Esophagus squamous epithelium (tissue), 5 donors: ENCODE data around the gene FIG4. TPM values are rescaled to one million over a fixed set of nuclear protein-coding genes. Genes with fewer than 3 reads are reported as not detected.

Experiments used
- DNase-seq: peaks from one replicate; lab custom pipeline; 2025; lab: John Stamatoyannopoulos, UW
- H3K27ac ChIP-seq, 4 donors: fragments of 200-600 bp; sonication (generic); one replicate each; pipeline ENCODE4 v1.5.1; 2016 to 2019; ENCODE audit warnings: mild to moderate bottlenecking in 1 of 4
- H3K27me3 ChIP-seq, 4 donors: fragments of 200-600 bp; sonication (generic); 1 replicate in 3 of 4; 2 replicates in 1 of 4; pipeline versions ENCODE4 v1.5.1 to v1.6.0; 2017 to 2021; ENCODE audit warnings: antibody characterized with exemption in 1 of 4
- H3K36me3 ChIP-seq, 3 donors: fragments of 200-600 bp; sonication (generic); one replicate each; pipeline ENCODE4 v1.5.1; 2016 to 2019
- H3K4me1 ChIP-seq, 3 donors: fragments of 200-600 bp; sonication (generic); one replicate each; pipeline ENCODE4 v1.5.1; 2017 to 2019
- H3K4me3 ChIP-seq, 4 donors: fragments of 200-600 bp; sonication (generic); 1 replicate in 3 of 4; 2 replicates in 1 of 4; pipeline ENCODE4 v1.5.1; 2016 to 2019; ENCODE audit warnings: mild to moderate bottlenecking in 2 of 4, moderate library complexity in 1 of 4
- H3K9me3 ChIP-seq, 3 donors: fragments of 200-600 bp; sonication (generic); one replicate each; pipeline ENCODE4 v1.5.1; 2016 to 2019
- CTCF ChIP-seq, 6 experiments: fragments of 450-650 bp in 4 of 6; fragments of 200-600 bp in 2 of 6; sonication (generic) in 2 of 6; IDR thresholded peaks; one replicate each; pipeline ENCODE4 v1.5.1; 2016 to 2019; ENCODE audit warnings: antibody characterized with exemption in 6 of 6, mild to moderate bottlenecking in 4 of 6, moderate library complexity in 4 of 6
- POLR2A ChIP-seq, 4 donors: fragments of 450-650 bp; IDR thresholded peaks; one replicate each; pipeline ENCODE4 v1.6.1; 2017; ENCODE audit warnings: antibody characterized with exemption in 4 of 4, mild to moderate bottlenecking in 4 of 4, moderate library complexity in 3 of 4
- WGBS, 2 donors: methylation state at CpG; one replicate each; pipeline ENCODE4 v1.1.5; 2018; 5-methylcytosine and 5-hydroxymethylcytosine counted together
- intact Hi-C: fragments of 100-400 bp; cut with DNase I; formaldehyde crosslinking; loops from one replicate; pipeline ENCODE4 v1.15.0; 2022
- total RNA-seq, 4 donors: library from RNA; depleted of rRNA; stranded (reverse); fragments of >200 nt; gene quantifications; one replicate each; pipeline ENCODE4 v1.1.0, GENCODE V29; 2016
- donor health status: DM: yes; HTN: yes; CAD: no.

FIG4 gene
- total RNA-seq, 4 donors from 2014 or later, result 7.0 to 11.3 (median 9.1) TPM

GRCh38 chr6:109687271-109687761 is 3.8 kb upstream of the FIG4 start:
- WGBS, 2 donors, result 0 to 21% methylated on average over 2 of the region's 2 CpGs
- no peak for DNase-seq
- H3K27me3 ChIP-seq, result no peaks in the 10 kb centered on the region
- H3K36me3 ChIP-seq, result no peaks in the 10 kb centered on the region
- H3K4me1 ChIP-seq, result peaks cover 0 to 23% (median 7%) of the 10 kb centered on the region in 3 donors
- peak overlapping the region in 1 of 4 donors; percentile 23 for H3K27ac ChIP-seq
- H3K9me3 ChIP-seq, result no peaks in the 10 kb centered on the region
- TF ChIP-seq POLR2A (IDR thresholded peaks at IDR 0.05), result no peak
- TF ChIP-seq CTCF (IDR thresholded peaks at IDR 0.05), result no peak
- intact Hi-C loops, result no loop called here
- H3K4me3 ChIP-seq, result no peak overlapping the region

- intact Hi-C loops, result no loop called here
- TF ChIP-seq CTCF (IDR thresholded peaks at IDR 0.05) (no peak), POLR2A (IDR thresholded peaks at IDR 0.05) (no peak)
- Histone ChIP-seq H3K27ac (peak overlapping the region; percentile 81 to 90 (median 87)), H3K36me3 (peaks cover 0 to under 1% (median 0%) of the 10 kb centered on the region in 3 donors), H3K4me1 (peaks cover 0 to 36% (median 12%) of the 10 kb centered on the region in 3 donors), H3K4me3 (peak overlapping the region; percentile 75 to 91 (median 82)), H3K27me3 (no peaks in the 10 kb centered on the region), H3K9me3 (no peaks in the 10 kb centered on the region)
- peak; percentile 9 for DNase-seq
- 0 to 4% methylated on average over 14 to 21 of the region's 24 CpGs for WGBS, 2 donors
These were observed 741 bp upstream of the FIG4 start for GRCh38 chr6:109690373-109690736.

GRCh38 chr6:109693111-109693510 is 2.0 kb downstream of the FIG4 start:
- H3K27me3 ChIP-seq, result no peaks in the 10 kb centered on the region
- no peak overlapping the region for H3K27ac ChIP-seq
- intact Hi-C loops, result no loop called here
- H3K9me3 ChIP-seq, result no peaks in the 10 kb centered on the region
- peaks cover 0 to 11% (median 0%) of the 10 kb centered on the region in 3 donors for H3K36me3 ChIP-seq
- no peak for TF ChIP-seq POLR2A (IDR thresholded peaks at IDR 0.05)
- TF ChIP-seq CTCF (IDR thresholded peaks at IDR 0.05), result no peak
- DNase-seq, result no peak
- no peak overlapping the region for H3K4me3 ChIP-seq
- peaks cover 0 to 36% (median 12%) of the 10 kb centered on the region in 3 donors for H3K4me1 ChIP-seq

- peaks cover 0 to 23% (median 12%) of the 10 kb centered on the region in 3 donors for H3K4me1 ChIP-seq
- no peaks in the 10 kb centered on the region for H3K9me3 ChIP-seq
- TF ChIP-seq POLR2A (IDR thresholded peaks at IDR 0.05) (no peak), CTCF (IDR thresholded peaks at IDR 0.05) (no peak)
- no peak for DNase-seq
- no peak overlapping the region for H3K4me3 ChIP-seq
- H3K27me3 ChIP-seq, result no peaks in the 10 kb centered on the region
- WGBS, 2 donors, result 66 to 67% methylated on average over 4 of the region's 4 CpGs
- no peak overlapping the region for H3K27ac ChIP-seq
- intact Hi-C loops, result no loop called here
- H3K36me3 ChIP-seq, result peaks cover 0 to 14% (median 0%) of the 10 kb centered on the region in 3 donors
These were observed 4.4 kb downstream of the FIG4 start for GRCh38 chr6:109695468-109695867.

- no peaks in the 10 kb centered on the region for H3K27me3 ChIP-seq
- intact Hi-C loops, result no loop called here
- no peak overlapping the region for H3K27ac ChIP-seq
- TF ChIP-seq POLR2A (IDR thresholded peaks at IDR 0.05), result no peak
- TF ChIP-seq CTCF (IDR thresholded peaks at IDR 0.05), result no peak
- H3K4me1 ChIP-seq, result peaks cover 0 to 31% (median 12%) of the 10 kb centered on the region in 3 donors
- no peak for DNase-seq
- H3K4me3 ChIP-seq, result no peak overlapping the region
- H3K9me3 ChIP-seq, result no peaks in the 10 kb centered on the region
- WGBS, 2 donors, result 94 to 95% methylated on average over 5 of the region's 5 CpGs
- H3K36me3 ChIP-seq, result peaks cover 0 to 14% (median 0%) of the 10 kb centered on the region in 3 donors
These were observed 5.3 kb downstream of the FIG4 start for GRCh38 chr6:109696355-109696754.
